ENCODE results near the gene ULK4.

ULK4 gene

GRCh38 chr3:41241800-41242571 lies 719.9 kb downstream of the ULK4 start:
- DNase-seq, result no peak

GRCh38 chr3:41241161-41241560 lies 720.7 kb downstream of the ULK4 start:
- DNase-seq, result no peak

DNA sequence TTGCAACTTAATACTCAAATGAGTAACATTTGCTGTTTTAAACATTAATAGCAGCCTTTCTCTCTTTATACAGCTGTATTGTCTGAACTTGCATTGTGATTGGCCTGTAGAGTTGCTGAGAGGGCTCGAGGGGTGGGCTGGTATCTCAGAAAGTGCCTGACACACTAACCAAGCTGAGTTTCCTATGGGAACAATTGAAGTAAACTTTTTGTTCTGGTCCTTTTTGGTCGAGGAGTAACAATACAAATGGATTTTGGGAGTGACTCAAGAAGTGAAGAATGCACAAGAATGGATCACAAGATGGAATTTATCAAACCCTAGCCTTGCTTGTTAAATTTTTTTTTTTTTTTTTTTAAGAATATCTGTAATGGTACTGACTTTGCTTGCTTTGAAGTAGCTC lies 722.3 kb downstream of the ULK4 start:
- no peak for DNase-seq

GRCh38 chr3:41237907-41238306 lies 724.0 kb downstream of the ULK4 start:
- DNase-seq, result no peak

GRCh38 chr3:41236228-41236627 lies 725.7 kb downstream of the ULK4 start:
- no peak for DNase-seq

GRCh38 chr3:41234823-41235721 lies 726.8 kb downstream of the ULK4 start:
- DNase-seq, result no peak

- no peak for DNase-seq
These were observed 737.6 kb downstream of the ULK4 start for GRCh38 chr3:41224120-41224806.

- DNase-seq, result no peak
These were observed 738.2 kb downstream of the ULK4 start for GRCh38 chr3:41223691-41224090.

GRCh38 chr3:41223078-41223477 lies 738.8 kb downstream of the ULK4 start:
- DNase-seq, result no peak

GRCh38 chr3:41222501-41222900 lies 739.4 kb downstream of the ULK4 start:
- DNase-seq, result no peak

GRCh38 chr3:41222012-41222411 lies 739.9 kb downstream of the ULK4 start:
- no peak for DNase-seq

DNA sequence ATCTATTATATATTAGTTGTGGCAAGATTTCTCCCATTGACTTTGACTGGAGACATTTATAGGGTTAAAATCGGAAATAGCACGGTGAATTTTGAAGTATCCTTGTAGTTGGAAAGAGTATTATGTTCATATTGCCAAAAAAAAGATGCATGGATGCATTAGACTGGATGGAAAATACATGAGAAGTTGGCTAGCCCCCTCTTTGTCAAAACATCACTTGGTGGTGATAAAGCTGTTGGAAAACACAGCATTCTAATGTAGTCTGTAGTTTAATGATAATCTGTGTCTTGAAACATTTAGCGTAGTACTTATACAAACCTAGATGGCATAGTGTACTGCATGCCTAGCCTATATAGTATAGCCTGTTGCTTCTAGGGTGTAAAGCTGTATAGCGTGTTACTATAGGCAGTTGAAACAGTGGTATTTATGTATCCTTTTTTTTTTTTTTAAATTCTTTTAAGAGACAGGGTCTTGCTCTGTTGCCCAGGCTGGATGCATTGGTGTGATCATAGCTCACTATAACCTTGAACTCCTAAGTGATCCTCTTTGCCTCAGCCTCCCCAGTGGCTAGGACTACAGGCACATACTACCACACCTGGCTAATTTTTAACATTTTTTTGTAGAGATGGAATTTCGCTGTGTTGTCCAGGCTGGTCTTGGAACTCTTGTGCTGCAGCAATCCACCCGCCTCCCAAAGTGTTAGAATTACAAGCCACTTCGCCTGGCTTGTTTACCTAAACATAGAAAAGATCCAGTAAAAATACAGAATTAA lies 740.8 kb downstream of the ULK4 start:
- no peak for DNase-seq

- no peak for DNase-seq
These were observed 742.5 kb downstream of the ULK4 start for GRCh38 chr3:41219424-41219823.

GRCh38 chr3:41216993-41217392 lies 744.9 kb downstream of the ULK4 start:
- DNase-seq, result no peak

DNA sequence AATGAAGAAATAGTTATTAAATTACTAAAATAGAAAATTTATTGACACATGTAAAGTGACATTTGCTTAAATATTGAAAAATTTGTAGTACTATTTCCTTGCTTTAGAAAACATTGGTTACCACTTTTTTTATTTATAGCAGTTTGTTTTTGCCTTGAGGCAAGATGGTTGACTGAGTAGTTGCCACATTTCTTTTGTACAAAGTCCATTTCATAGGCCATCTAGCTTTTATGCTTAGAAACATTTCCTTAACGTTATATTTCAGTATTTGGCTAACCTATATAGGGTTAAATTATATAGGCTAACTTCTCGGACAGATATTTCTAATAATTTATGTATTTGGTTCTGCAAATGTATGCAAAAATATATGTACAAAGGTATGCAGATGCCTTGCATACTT lies 745.5 kb downstream of the ULK4 start:
- DNase-seq, result no peak

DNA sequence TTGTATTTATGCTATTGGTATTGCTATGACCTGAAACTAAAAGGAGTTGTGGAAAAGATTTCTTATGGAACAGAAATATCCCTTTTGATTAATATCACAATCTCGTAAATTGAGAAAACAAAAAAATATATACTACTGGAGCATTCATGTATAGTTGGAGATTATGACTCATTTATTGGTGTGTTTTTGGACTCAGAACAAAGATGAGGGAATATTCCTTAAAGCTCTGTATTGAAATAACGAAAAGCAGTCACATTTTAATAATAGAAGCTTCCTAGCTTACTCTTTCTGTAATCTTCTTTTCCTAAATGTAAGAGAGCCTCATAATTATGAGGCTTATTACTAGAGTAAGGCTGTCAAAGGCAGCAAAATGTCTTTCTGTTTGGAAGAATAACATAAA lies 748.3 kb downstream of the ULK4 start:
- no peak for DNase-seq

DNA sequence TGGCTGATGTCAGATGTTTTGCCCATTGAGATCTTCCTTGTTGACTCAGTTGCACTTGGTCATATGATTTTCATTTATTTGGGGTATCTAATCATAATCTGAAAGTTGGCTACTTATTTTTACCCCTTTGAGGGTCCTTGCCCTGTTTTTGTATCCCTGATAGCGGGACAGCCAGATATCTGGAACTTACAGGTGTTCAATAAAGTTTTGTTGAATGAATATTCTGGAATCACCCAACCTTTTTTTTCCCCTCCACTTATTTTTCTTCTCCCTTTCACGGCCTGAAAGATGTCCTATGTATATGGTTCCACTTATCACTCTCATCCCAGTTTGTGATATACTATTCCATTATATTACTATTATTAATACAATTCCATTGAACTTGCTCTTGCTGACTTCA lies 749.8 kb downstream of the ULK4 start:
- DNase-seq, result no peak

DNA sequence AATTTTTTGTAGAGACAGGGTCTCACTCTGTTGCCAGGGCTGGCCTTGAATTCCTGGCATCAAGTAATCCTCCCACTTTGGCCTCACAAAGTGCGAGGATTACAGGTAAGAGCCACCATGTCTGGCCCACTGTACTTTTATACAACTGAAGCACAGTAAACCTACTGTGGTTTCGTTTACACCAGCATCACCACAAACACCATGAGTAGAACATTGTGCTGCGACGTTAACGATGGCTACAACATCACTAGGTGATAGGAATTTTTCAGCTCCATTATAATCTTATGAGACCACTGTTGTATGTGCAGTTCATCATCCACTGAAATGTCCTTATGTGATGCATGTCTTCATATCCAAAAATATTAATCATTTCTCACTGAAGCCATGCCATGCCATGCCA lies 750.9 kb downstream of the ULK4 start:
- DNase-seq, result no peak

DNA sequence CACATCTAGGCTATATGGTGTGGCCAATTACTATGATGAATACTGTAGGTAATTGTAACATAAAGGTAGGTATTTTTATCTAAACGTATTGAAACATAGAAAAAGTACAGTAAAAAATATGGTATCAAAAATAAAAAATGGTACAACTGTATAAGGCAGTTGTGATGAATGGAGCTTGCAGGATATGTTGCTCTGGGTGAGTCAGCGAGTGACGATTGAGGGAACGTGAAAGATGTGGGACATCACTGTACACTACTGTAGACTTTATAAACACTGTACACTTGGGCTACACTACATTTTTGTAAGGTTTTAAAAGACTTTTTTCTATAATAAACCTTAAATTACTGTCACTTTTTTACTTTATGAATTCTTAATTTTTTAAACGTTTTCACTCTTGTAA lies 752.3 kb downstream of the ULK4 start:
- no peak for DNase-seq

GRCh38 chr3:41208507-41209220 lies 753.2 kb downstream of the ULK4 start:
- DNase-seq, result no peak

- DNase-seq, result no peak
These were observed 754.5 kb downstream of the ULK4 start for GRCh38 chr3:41207355-41207754.

DNA sequence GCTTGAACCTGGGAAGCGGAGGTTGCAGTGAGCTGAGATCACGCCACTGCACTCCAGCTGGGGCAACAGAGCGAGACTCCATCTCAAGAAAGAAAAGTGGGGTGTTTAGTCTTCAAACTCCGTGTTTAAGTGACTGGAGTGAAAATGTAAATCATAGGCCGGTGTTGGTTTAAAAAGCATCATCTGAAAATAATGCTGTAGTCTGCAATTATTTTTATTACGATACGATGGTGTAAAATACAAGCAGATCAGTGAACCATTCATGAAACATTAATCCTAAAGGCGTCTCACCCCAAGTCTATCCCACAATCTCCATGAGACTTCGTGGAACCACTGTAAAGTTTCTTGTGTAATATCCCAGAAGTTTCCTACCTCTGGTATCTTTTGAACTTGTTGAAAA lies 756.3 kb downstream of the ULK4 start:
- DNase-seq, result no peak
